Activated effector memory CD4-positive, alpha-beta T cell treated with anti-CD3 and anti-CD28 coated beads, Interleukin-2, amount 50 U/mL, for 16 hours (primary cell): ENCODE data around the gene CLIC1.

ENCODE experiments used
- DNase-seq: peaks from one replicate; pipeline ENCODE4 v3.0.0-alpha.2; 2020

CLIC1 gene

DNA sequence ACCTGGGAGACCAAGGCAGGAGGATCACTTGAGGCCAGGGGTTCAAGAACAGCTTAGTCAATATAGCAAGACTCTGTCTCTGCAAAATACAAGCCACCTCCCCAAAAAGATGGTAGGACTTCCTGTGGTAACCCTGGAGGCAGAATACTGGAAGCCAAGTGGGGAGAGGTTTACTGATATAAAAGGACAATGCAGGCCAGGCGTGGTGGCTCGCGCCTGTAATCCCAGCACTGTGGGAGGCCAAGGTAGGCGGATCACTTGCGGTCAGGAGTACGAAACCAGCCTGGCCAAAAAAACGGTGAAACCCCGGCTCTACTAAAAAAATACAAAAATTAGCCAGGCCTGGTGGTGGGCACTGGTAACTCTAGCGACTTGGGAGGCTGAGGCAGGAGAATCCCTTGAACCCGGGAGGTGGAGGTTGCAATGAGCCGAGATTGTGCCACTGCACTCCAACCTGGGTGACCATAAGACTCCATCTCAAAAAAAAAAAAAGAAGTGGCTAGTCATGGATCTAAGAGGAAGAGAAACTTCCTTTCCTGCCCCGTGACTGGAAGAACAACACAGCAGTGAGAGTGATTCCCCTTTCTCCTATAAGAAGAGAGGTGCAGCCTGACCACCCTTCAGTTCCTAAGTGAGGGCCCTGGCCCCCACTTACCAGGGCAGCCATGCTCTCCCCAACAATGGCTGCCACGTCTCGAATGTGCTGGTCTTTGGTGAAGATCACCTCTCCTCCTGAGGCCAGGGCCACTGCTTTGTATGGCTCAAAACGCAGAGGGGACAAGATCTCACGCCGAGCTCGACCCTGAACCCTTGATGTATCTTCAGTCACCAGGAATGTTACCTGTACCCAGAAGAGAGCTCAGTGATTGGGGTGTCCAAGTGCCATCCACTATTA is 32.3 kb upstream of the CLIC1 start:
- DNase-seq: no peak

- no peak for DNase-seq
Observed at GRCh38 chr6:31767096-31767645, 30.8 kb upstream of the CLIC1 start.

- no peak for DNase-seq
Observed at GRCh38 chr6:31765910-31766794, 29.8 kb upstream of the CLIC1 start.

GRCh38 chr6:31765559-31765909 is 29.2 kb upstream of the CLIC1 start:
- no peak for DNase-seq

GRCh38 chr6:31764198-31764597 is 27.9 kb upstream of the CLIC1 start:
- no peak for DNase-seq

DNA sequence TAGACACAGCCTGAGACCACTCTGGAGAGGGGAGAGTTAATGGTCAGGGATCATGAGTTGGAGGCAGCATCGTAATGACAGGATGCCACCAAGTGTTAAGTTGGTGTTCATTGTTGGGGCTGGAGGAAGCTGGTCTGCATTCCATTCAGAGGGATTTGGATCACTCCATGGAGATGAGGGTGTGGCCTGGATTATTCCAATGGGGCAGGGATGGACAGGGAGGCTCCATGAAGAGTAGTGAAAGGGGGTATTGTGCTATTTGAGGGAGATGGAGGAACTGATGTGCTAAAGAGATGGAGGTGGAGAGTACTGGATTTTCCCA is 27.2 kb upstream of the CLIC1 start:
- DNase-seq: no peak

- no peak for DNase-seq
Observed at GRCh38 chr6:31762878-31763618, 26.7 kb upstream of the CLIC1 start.

- no peak for DNase-seq
Observed at GRCh38 chr6:31762356-31762755, 26.0 kb upstream of the CLIC1 start, which contains the start of gene SAPCD1. SAPCD1 (plus strand) TSS chr6:31762656; CDS start chr6:31763055, 399 bp downstream.

DNA sequence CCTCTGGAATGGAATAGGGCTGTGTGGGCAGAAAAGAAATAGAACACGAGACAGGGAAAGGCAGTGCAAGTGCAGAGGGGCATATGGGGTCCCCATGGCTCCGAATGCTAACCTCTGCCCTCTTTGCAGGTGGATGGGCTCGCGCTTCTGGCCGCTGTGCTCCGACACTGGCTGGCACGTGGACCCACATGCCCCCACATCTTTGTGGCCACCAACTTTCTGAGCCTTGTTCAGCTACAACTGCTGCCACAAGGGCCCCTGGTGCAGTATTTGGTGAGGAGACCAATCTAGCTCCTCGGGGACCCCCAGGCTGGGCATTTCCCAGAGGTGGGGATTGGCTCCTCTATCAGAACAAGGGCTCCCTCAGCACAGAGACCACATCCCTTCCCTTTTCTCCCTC is 25.0 kb upstream of the CLIC1 start:
- no peak for DNase-seq

GRCh38 chr6:31760790-31761189 is 24.5 kb upstream of the CLIC1 start:
- DNase-seq: no peak

GRCh38 chr6:31758281-31758680 is 22.0 kb upstream of the CLIC1 start:
- DNase-seq: no peak

- DNase-seq: no peak
Observed at GRCh38 chr6:31752739-31753319, 16.5 kb upstream of the CLIC1 start.

- DNase-seq: no peak
Observed at GRCh38 chr6:31750411-31751022, 14.2 kb upstream of the CLIC1 start.

DNA sequence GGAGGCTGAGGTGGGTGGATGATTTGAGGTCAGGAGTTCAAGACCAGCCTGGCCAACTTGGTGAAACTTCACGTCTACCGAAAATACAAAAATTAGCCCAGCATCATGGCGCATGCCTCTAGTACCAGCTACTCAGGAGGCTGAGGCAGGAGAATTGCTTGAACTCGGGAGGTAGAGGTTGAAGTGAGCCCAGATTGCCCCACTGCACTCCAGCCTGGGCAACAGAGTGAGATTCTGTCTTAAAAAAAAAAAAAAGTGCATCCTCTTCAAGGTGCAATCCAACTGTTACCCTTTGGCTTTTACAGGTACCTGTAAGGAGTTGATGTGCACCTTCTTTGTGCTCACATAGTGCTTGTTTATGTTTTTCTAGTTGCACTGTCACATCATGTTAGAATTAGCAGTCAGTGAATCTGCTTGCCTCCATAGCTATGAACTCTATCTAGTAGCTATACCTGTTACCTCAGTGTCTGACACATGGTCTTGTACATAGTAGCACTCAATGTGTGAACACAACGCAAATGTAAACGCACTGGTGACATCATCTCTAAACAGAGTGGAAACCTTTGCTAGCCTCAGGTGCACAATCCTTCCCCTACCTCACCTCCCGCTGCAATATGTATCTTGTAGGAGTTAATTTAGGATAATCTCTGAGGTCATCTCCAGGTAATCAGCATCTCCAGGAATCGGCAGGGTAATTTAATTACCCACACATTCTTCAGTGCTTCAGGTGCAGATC is 13.1 kb upstream of the CLIC1 start:
- no peak for DNase-seq

DNA sequence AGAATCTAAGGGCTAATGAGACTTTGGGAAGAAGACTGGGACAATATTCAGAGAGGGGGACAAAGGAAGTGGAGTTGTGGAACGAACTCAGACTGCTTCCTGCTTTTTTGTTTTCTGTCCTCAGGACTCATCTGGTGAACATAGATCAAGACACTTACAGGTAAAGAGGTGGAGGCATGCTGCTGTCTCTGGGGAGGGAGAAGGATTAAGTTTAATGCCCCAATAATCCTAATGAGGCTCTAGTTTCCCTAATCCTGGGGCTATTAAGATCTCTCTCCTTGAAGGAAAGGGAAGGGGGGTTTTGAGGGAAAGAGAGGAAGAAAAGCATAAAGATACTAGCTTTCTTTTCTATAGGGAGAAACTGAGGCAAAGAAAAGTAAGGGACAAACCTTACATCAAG is 8.1 kb upstream of the CLIC1 start:
- DNase-seq: no peak

DNA sequence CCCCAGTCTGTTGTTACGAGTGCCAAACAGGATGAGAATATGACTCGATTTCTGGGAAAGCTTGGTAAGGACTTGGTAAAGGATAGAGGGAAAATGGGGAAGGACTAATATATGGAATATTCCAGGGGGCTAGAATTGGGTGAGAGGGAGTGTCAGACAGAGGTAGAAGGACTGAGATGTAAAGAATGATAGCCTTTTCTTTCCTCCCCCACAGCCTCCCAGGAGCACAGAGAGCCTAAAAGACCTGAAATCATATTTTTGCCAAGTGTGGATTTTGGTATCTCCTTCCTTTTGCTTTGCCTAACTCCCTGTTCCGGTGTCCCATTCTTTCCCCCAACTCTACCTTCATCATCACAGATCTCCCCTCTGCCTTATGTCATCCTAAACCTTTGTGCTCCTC is 6.6 kb upstream of the CLIC1 start:
- no peak for DNase-seq

DNA sequence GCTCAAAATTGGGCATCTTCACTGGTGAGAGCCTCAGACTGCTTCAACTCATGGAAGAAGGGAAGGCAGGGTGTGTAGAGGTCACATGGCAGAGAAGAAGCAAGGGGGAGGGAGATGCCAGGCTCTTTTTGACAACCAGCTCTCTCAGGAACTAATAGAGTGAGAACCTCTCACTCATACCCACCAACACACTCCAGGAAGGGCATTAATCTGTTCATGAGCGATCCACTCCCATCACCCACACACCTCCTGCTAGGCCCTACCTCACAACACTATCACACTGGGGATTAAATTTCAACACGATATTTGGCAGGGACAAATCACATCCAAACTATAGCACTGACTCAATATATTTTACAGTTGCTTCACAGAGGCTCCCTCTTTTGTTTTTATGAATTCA is 5.5 kb upstream of the CLIC1 start:
- DNase-seq: no peak

- DNase-seq: no peak
Observed at GRCh38 chr6:31740397-31741223, 4.3 kb upstream of the CLIC1 start.

DNA sequence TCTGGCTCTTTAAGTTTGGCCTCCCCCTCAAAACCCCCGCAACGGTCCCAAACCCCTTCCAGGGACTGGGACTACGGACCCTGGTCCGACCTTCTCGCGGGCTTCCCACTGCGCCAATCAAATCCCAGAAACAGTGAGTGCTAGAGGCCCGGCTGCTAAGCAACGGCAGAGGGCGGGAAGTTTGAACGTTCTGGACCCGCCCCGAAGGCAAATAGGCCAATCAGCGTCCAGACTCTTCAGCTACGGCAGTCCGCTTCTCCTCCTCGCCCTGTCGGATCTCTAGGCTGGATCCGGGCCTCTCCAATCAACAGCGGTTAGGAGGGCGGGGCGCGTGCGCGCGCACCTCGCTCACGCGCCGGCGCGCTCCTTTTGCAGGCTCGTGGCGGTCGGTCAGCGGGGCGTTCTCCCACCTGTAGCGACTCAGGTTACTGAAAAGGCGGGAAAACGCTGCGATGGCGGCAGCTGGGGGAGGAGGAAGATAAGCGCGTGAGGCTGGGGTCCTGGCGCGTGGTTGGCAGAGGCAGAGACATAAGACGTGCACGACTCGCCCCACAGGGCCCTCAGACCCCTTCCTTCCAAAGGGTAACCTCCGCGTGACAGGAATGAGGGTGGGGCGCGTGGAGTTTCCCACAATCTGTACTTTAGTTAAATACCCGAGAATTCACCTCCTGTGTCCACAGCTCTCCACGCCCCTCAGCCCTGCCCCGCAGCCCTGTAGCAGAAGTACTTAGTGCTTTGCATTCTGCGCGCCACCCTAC is 3.5 kb upstream of the CLIC1 start, which contains the start of gene MSH5:
MSH5 (plus strand) TSS at position 367 of the 758 bp plus-strand sequence. CDS start 462 bp downstream, outside the sequence.
- DNase-seq: peak; percentile 98
